ENCODE data around the gene SERP2.
"Not testable (repeated sequence)": the region's sequence is repeated elsewhere in the genome, so short reads cannot be mapped to it uniquely, and the experiment has no call there.

The SERP2 gene

DNA sequence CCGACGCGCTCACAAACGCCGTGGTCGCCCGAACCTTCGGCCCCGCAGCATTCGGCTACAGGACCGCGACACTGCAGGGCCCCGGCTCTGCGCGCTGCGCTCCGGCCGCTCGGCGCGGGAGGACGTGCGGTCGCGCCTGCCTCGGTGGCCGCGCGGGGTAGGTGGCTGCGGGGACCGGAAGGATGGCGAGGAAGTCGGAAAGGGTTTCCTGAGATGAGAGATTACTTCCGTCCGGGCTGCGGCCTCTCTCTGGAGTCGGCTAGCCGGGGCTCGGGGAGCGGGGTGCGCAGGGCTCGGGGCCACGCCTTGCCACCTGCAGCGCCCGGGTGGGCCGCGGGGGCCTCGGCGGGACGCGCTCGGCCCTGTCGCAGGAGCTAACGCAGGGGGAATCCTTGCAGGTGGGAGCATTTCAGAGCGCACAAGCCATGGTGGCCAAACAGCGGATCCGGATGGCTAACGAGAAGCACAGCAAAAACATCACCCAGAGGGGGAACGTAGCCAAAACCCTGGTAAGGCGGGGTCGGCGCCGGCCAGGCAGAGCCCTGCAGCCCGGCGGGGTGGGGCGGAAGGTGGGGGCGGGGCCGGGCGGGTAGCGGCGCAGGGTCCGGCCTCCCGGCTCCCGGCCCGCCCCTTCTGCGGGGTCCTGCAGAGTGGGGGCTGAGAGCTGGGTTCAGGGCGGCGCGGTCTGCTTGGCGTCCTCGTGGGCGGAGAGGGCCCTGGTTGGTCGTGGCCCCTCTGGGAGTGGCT lies at the start of gene SERP2:
Gene SERP2 (plus strand): TSS at position 224 of the 747 bp plus-strand sequence. CDS start 202 bp downstream, at position 426.
- DNase-seq = peak; percentile 79

DNA sequence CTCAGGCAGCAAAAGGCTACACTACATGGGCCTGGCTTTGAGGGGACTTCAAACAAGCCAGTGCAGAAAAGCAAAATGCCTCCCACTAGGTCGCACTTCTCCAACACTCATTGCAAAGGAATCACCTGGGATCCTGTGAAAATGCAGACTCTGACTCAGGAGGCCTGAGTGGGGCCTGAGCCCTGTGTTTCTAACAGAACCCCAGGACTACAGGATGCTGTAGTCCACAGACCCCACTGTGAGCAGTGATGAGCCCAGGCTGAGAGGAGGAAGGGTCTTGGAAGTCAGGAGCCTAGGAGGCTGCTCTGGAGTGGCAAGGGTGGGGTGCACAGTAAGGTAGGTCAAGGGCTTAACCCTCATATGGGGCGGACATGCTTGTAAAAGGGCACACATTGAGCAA lies 46.7 kb upstream of the SERP2 start:
- no peak for DNase-seq

DNA sequence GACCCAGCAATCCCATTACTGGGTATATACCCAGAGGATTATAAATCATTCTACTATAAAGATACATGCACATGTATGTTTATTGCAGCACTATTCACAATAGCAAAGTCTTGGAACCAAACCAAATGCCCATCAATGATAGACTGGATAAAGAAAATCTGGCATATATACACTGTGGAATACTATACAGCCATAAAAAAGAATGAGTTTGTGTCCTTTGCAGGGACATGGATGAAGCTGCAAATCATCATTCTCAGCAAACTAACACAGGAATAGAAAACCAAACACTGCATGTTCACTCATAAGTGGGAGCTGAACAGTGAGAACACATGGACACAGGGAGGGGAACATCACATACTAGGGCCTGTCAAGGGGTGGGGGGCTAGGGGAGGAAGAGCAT lies 44.6 kb upstream of the SERP2 start:
- not testable (repeated sequence) for DNase-seq

DNA sequence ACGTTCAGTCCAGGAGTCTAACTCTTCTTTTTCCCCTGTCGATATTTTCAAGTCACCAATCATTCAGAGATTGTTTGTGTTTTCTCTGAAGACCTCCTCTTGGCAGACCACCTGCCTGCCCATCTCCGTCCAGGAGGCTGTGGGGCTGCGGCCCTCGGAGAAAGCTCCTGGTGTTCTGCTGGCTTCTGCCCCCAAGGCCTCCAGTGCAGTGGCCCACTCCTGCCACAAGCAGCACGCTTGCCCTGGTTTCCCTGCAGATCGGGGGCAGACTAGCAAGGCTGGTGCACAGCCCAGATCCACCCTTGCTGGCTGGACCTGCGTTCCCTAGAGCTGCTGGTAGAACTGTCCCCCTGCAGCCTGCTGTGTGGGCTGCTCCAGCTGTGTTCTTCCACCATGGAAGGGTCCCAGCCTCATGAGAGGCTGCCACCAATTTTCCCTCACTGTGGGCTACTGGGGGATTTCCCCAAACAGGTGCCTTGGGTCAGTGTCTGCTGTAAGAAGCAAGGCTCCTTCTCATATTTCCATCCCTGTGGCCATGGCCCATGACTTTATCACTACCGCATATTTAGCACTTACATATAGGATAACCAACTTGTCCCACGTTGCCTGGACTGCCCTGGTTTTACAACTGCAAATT lies 43.6 kb upstream of the SERP2 start:
- no peak for DNase-seq

DNA sequence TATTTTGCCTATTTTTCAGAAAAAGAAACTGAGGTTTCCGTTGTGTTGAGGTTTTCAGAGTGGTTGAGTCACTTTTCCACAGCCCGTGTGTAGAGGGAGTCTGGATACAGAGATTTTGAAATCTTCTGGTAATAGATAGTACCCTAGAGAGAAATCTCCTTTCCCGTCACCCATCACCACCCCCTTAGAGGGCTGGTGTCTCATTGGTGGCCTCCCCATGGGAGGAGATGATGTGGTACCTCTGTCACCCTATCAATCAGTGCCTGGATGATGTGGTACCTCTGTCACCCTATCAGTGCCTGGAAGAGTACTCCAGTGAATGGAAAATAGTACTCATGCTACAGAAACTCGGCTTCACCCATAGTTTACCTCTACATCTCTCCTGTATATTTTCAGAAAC lies 42.2 kb upstream of the SERP2 start:
- no peak for DNase-seq

DNA sequence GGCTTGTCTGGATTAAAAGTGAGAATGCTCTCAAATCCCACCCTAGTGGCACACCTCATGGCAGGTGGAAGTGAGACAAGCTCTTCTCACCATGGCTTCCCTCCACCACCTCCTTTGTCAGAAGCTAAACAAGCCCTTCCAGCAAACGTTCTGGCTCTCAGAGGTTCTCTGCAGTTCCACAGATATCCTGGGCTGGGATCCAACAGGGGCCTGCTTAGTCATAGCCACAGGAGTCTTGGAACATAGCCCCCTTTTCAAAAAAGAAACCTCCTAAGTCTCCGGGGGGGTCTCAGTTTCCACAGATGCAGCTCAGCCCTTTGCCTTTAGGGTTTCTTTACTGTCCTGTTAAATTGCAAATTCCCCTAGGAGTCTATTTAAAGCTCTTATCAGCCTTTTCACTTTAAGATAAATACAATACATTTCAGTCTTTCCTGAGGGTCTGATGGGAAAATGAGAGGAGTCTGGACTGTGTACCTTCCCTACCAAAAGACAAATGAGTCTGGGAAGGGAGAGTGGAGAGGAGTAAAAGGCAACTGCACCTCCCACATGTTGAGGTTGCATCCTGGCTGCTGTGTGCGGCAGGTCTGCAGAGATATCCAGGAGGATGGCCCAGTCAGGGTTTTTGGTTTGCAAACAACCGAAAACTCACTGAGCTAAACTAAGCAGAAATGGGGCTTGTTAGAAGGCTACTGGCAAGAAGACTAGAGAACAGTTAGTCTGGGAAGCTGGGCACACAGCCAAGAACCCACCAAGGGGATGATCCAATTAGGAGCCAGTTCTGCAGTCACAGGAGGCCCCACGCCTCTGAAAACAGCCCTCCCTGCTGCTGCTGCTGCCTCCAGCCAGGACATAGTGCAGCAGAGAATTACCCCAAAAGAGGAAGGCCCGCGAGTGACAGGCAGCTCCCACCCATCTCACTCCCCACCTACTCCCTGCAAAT lies 41.4 kb upstream of the SERP2 start:
- peak; percentile 83 for DNase-seq

DNA sequence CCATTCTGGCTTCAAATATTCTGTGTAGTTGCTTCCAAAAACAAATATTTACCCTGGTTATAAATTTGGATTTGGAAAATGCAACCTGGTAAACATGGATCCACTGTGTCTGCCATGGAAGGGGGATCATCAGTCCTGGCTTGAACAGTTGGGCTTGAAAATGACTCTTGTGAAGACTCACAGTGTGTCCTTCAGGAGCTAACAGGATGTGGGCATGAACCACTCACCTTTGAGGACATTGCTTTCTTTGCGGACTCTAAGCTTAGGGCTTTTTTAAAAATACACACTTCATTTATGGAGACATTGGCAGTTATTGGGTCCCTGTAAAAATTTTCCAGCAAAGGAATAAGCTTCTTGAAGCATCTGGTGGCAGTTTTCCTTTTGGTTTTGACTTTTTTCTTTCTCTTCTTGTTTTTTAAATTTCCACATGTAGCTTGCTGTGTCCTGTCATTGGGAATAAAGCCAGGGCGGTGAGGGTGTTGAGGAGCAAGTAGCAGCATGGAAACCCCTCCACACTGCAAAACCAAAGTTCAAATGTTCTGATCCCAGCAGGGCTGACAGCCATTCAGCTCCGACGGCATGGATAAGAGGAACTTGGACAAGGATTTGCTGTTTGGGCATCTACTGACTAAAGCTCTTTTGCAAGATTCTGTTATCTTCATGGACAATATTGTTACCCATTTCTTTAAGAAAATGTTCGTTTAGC lies 39.5 kb upstream of the SERP2 start:
- no peak for DNase-seq

DNA sequence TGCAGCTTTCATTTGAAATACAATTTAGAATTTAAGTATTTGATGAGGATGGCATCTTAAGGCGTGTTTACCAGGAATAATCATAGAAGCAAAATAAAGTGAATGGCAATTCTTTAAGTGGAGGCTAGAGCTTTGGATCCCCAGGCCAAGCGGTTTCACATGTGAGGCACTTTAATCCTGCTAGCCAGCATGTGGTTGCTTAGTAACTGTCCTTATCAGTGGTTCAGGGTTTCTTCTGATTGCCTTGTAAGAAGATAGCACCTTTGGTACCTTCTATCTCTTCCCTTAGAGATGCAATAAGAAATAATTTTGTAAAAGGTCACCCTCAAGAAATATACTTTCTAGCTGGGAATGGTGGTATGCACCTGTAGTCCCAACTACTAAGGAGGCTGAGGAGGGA lies 38.9 kb upstream of the SERP2 start:
- DNase-seq = no peak

DNA sequence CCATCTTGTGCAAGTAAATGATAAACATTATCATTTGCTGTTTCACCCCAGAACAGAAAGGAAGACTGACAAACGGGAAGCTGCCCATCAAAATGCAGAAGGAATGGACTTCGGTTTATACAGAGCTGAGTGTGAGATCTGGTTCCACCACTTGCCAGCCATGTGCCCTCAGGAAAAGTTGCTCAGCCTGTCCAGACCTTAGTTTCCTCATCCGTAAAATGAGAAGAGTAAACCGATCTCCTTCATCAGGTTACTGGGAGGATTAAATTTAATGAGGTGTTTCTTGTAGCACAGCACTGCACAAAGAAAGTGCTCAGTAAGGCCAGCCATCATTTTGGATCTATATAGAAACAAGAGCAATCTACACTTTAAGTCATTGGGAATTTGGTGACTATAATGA lies 36.7 kb upstream of the SERP2 start:
- no peak for DNase-seq

DNA sequence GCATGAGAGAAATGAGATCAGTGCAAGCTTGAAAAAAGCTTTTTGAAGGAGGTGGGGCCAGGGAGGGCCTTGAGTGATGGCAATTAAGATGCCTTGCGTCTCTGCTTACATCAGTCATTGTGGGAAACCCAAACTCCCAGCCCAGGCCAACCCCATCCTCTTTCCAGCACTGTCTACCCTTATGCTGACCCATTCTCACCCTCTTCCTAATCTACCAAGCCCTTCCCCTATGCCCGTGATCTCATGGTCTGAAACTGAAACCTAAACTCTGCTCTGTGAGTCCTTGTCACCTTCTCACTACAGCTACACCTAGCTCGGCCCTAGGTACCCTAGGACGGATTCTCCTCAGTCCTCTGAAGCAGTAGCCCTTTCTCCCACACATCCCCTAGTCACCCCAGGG lies 36.0 kb upstream of the SERP2 start:
- DNase-seq = no peak

DNA sequence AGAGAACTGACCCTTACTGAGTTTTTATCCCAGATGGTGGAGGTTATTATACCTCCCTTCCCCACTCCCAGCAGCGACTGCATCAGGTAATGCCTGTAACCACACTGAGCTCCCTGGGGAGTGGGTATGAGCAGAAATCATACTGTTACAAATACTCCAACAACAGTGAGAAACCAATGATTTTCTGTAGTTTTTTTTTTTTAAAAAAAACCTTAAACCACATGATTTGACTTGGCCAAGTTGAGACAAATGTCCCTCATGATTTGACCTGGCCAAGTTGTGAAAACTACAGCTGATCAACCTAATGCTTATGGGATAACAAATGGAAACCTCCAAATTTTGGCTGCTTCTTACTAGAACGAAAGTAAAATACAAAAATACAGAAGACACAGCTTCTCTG lies 33.1 kb upstream of the SERP2 start:
- no peak for DNase-seq

DNA sequence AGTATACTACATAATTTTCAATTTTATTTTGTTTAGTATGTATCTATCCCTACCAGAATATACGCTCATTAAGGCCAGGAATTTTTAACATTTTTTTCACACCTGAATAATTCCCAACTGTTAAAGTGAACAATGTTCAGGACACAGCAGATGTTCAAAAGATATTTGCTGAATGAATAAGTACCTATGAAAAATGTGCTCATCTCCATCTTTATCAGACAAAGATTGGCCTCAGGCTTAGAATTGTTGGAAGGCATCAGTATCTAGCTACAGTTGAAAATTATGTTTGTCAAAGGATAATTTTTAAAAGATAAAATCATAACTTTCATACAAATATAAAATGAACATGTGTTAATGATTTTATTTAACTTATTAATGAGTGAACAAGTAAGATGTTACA lies 30.9 kb upstream of the SERP2 start:
- DNase-seq = no peak

DNA sequence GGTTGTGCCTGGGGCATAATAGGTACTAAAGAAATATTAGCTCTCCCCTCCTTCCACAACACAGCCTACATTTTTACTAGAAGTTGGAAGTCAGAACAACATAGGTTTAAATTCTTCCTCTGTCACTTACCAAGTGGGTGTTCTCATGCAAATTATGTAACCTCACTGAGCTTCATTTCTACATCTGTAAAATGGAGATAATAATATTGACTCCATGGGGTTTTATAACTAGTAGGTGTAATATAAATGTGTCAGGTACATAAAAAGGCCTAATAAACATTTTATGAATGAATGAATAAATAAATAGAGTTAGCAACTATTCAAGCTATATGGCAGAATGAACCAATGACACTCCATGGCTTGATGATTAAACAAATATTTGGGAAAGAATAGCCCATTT lies 27.1 kb upstream of the SERP2 start:
- DNase-seq = no peak

DNA sequence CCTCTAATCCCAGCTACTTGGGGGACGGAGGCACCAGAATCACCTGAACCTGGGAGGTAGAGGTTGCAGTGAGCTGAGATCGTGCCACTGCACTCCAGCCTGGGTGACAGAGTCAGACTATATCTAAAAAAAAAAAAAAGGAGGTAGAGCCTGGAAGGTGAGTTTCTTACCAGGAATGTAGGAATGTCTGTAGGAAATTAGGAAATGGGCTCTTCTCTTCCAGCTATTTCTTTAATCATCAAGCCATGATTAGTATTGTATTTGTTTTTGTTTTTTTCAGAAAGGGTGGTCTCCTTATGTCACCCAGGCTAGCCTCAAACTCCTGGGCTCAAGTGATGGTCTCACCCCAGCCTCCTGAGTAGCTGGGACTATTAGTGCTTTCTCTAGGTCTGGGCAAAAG lies 26.3 kb upstream of the SERP2 start:
- DNase-seq = no peak

DNA sequence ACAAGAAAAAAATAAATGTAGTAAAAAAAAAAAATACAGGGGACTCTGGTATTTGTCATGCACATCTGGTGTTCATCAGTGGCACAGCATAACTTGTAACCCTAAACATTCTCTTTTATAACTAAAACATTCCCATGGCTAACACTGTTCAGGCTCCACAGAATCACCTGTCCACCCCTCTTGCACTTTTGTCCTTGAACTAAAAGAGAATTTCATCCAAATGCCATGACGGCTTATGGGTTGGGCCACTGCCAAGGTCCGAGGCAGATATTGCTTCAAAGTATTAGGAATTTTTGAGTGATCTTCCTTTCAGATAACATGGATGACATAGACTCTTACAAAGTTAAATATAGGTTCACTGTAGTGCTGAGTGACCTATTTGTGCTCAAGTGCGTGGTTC lies 25.7 kb upstream of the SERP2 start:
- DNase-seq = no peak

DNA sequence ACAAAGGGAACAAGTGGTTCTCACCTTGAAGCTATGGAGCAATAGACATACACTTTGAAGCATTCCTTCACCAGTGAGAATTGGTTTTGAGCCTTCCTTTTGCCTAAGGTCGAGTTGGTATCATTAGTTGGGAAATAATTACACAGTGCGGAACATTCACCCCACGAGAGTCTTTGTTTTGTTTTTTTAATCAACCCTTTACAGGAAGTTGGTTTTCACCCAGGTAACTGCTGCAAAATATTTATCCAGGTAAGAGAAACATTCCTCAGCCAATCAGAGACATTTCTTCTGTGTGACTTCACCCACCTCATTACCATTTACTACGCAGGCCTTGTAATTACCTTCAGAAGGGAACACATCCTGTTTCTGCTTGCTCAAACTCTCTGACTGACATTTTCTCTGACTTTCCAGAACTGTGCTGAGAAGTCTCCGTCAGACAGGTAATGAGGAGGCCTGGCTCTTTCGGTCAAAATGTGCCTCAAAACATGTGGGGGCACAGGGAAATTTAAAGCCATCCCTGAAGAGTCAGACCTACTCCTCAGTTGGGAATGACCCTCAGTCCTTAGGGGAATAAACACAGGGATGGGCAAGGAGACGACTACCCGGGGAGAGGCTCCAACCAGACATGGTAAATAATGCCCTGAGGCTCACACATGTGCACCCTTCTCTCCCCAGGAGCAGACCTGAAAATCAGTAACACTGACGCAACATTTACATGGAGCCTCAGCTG lies 22.7 kb upstream of the SERP2 start:
- no peak for DNase-seq

DNA sequence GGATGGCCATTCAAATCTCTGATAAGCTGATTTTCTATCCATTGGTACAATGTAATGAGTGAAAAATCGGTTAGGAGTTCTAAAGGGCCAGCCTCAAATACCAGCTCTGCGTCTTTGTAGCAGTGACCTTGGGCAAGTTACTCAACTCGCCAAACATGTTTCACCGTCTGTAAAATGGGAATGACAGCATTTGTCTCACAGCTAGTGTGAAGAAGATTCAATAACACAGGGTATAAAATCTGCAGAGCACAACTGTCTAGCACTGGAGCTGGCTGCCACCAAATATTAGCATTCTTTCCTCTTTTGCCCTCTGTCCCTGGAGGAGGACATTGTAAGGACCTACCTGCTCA lies 22.1 kb upstream of the SERP2 start:
- DNase-seq = no peak

DNA sequence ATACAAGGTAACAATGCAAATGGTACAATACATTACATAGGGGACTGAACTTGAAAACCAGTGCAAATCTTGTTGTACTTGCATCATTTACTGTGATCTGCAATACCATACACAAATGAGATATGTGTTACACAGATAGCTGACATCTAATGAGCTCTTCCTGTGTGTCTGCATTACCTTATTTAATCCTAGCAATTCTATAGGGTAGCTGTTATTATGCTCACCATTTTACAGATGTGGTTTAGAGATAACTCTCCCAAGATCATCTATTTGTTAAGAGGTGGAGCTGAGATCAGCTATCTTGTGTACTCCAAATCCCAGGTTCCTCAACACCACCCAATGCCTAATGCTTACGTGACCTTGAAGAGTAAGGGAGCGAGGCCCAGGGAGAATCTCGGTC lies 21.4 kb upstream of the SERP2 start:
- no peak for DNase-seq

DNA sequence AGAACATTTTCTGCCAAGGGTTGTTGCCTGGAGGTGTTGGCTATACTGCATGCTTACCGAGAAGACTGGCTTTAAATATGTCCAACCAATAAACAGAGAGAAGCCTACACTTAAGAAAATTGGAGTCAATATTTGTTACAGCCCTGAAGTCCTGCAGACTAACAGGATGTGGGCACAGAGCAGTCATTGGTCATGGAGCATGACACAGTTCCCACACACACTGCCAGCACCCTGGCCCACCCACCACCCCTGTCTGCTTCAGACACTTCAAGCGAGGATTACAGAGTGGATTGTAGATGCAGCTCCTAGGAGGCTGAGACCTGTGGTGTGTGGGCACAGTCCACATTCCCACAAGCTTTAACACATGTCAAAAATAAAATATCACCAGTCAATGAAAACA lies 21.0 kb upstream of the SERP2 start:
- DNase-seq = no peak

DNA sequence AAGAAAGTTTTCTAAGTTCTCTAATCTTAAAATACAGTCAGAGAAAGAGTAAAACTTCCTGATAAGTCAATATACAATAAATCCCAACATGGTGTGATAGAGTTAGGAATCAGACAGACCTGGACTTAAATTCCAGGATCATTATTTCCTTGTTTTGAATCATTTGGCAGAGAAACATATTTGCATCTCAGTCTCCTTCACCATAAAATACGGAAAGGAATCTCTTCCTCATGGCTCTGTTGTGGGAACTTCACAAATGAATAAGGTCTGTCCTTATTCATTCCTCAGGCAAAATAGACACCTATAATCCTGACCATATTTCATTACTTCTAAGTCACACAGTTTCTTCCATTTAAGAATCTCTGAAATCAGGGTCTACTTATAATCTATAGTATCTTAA lies 19.3 kb upstream of the SERP2 start:
- DNase-seq = no peak

DNA sequence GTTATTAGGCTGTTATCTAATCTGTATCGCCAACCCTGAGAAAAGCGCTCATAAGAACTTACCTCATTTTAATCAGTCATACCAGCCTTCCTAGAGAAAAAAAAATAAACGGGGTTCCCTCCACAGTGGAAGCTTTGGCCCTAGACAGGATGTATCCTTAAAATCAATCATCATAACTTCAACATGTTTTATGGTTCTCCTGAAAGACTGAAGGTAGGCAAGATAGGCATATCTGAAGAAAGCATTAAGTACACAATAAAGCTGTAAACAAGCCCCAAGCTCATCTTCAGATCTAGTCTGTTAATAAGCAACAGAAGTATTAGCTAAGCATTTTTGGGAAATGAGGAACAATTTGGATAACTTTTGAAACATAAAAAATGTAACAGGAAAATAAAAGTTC lies 18.7 kb upstream of the SERP2 start:
- DNase-seq = no peak

DNA sequence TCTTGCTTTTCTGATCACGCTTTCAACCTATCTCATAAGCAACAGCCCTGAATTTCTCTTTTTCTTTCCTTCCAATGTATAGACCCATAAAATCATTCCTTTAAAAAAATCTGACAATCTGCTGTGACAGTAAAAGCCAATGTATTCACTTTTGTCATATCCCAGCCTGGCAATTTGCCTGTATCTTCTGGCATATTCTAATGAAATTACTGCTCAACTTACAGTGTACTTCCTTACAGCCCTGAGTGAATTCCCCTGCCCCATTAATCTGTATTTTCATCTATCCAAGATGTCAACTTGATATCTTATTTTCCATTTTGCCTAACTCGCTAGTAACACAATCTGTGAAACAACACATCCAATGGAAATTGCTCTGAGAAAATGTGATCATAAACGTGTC lies 18.0 kb upstream of the SERP2 start:
- no peak for DNase-seq

DNA sequence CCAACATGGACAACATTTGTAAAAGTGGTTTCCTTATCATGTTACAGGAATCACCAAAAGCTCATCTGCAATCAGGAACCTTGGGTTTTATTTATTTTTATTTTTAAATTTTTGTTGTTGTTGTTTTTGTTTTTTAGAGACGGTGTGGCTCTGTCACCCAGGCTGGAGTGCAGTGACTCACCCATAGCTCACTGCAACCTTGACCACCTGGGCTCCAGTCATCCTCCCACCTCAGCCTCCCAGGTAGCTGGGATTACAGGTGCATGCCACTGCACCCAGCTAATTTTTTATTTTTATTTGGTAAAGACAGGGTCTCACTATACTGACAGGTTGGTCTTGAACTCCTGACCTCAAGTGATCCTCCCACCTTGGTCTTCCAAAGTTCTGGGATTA lies 13.6 kb upstream of the SERP2 start:
- DNase-seq = no peak

Data from right hindlimb (tissue), 1 donor.